ENCODE results near the gene C19orf47.
A peak's percentile ranks its signal among the peaks of the same experiment; 100 is the strongest.

Gene C19orf47

DNA sequence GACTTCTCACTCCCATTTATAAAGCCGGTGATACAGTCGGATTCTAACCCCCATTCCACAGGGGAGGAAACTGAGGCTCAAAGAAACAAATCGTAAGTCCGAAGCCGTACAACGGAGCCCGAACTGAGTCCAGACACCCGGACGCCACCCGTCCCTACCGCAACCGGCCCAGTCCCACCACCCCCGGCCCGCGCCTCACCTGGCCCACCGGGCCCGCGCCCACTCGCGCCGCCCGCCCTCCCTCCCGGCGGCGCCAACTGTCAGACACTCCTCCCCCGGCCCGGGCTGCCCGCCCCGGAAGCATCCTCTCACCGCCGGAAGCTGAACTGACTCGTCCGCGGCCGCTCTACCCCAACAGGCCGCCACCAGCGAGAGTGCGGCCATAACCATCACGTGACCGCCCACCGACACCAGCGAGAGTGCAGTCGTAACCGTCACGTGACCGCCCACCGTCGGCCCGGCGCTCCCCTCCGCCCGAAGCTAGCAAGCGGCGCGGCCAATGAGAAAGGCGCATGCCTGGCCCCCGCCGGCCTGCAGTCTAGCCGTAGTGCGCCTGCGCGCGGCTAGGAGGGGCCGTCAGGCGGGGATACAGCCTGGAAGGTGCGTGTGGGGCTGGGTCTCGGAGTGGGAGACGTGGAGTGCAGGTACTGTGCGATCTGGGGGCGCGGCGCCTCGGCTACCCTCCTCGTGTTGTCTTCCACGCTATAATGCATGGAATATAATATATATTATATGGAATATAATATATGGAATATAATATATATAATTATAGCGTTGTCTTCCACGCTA lies at the start of gene C19orf47, which contains the start of gene PLD3:
TSS of gene C19orf47 (minus strand) at position 273 of the 789 bp plus-strand sequence. CDS start 6,540 bp downstream, outside the sequence.
TSS of gene PLD3 (plus strand) at position 571 of the 789 bp plus-strand sequence. CDS start 17,789 bp downstream, outside the sequence.
- DNase-seq = peak; percentile 97

GRCh38 chr19:40397568-40397906 lies 49.3 kb upstream of the C19orf47 start:
- DNase-seq = no peak

DNA sequence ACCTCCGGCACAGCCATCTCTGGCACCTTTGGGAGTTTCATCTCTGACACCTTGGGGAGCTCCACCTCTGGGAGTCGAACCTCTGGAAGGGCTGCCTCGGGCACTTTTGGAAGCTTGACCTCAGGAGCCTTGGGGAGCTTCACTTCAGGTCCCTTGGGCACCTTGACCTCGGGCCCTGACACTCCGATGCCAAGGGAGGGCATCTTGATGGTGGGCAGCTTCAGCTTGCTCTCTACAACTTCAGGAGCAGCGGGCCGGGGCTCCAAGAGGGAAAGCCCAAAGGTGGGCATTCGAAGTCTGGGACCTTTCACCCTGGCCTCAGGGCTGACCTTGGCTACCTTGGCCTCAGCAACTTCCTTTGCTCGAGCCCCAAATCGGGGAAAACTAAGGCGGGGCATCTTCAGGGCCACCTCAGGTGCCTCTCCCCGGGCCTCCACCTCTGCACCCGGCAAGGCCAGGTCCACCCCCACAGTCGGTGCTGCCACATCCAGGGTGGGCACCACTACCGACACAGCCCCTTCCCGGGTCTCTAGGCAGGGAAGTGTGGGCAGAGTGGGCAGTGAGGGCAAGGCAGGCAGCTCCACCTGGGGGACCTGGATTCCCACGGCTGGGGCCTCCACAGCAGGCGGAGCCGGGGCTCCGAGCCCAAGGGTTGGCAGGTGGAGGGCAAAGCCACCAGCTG lies 48.8 kb upstream of the C19orf47 start:
- no peak for DNase-seq

GRCh38 chr19:40395956-40396355 lies 47.8 kb upstream of the C19orf47 start:
- DNase-seq = no peak

GRCh38 chr19:40394816-40395210 lies 46.6 kb upstream of the C19orf47 start:
- no peak for DNase-seq

DNA sequence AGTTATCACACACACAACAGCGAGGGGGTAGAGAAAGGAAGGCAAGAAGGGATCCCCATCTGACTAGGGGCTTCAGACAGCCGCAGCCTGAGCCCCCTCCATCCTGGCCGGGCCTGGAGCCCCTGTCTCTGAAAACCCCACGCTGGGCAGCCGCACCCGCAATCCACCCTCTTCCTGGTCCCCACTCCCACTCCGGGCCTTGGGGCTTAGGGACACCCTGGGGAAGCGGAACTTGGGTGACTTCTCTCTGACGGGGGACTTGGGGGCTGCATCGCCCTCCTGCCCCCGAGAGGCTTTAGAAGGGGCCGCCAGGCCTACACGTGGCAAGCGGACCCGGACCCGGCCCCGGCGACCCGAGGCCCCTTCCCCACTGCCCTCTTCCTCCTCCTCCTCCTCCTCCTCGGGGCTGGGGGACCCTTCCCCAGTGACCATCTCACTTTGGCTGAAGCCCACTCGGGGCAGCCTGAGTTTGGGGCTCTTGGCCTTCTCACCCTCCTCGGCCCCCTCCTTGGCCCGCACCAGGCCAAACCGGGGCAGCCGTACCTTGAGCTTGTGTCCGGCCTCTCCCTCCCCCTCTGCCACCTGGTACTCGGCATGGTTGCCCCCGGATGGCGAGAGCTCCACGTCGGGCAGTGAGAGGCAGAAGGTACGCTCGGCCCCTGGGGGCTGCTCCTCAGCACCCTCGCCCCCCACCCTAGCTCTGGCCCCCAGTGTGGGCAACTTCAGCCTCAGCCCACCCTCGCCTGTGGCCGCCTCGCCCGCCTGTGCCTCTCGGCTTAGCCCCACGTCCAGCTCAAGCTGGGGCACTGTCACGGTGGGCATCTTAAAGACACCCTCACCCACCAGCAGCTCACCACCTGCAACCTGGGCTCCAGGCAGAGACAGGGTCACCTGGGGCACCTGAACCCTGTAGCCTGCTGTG lies 46.0 kb upstream of the C19orf47 start:
- no peak for DNase-seq

GRCh38 chr19:40392894-40393517 lies 44.8 kb upstream of the C19orf47 start:
- DNase-seq = no peak

DNA sequence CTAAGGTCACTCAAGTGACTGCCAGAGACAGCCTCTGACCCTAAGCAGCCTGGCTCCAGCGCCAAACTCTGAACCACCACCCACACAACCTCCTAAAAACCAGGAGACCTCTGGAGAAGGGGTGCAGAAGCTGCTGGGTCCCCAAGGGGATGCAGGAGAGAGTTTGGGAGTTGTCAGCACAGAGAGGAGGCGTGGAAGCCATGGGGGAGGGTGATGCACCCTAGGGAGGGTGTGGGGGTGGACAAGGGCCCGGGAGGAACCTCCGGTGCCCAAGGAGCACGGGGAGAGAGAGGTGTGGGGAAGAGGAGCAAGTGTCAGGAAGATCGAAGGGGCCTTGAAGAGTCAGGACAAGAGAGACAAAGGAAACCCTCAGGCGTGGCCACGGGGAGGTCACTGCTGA lies 43.9 kb upstream of the C19orf47 start:
- no peak for DNase-seq

- no peak for DNase-seq
Measured at GRCh38 chr19:40390084-40390742, 42.0 kb upstream of the C19orf47 start, which contains the start of gene HIPK4. TSS of gene HIPK4 (minus strand) at chr19:40390181. CDS start at chr19:40389902, 279 bp downstream.

DNA sequence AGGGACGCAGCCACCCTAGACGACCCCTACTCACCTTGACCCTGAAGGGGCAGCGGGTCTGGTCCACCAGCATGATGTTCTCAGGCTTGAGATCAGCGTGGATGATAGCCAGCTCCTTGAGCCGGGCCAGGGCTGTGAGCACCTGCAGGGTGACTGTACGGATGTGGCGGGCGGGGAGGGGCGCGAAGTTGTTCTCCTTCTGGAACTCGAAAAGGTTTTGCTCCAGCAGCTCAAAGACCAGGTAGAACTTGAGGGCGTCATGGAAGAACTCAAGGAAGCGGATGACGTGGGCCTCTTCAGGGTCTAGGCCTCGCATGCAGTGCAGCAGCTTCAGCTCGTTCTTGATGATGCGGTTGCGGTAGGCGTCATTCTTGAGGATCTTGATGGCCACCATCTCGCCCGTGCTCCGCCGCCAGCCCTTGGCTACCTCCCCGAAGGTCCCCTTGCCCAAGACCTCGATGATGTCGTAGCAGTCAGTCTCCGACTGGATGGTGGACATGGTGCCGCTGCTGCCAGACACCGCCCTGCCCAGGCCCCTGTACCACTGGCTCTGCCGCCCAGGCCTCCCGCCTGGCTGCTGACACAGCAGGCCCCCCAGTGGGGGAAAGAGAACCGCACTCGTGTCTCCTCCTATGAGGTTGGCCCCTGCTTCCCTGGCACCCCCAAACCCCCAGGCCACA lies 41.3 kb upstream of the C19orf47 start:
- DNase-seq = no peak

GRCh38 chr19:40388481-40388880 lies 40.3 kb upstream of the C19orf47 start:
- DNase-seq = no peak

GRCh38 chr19:40387155-40387554 lies 39.0 kb upstream of the C19orf47 start:
- no peak for DNase-seq

- no peak for DNase-seq
Measured at GRCh38 chr19:40383668-40384248, 35.6 kb upstream of the C19orf47 start.

GRCh38 chr19:40381321-40381720 lies 33.1 kb upstream of the C19orf47 start:
- DNase-seq = no peak

DNA sequence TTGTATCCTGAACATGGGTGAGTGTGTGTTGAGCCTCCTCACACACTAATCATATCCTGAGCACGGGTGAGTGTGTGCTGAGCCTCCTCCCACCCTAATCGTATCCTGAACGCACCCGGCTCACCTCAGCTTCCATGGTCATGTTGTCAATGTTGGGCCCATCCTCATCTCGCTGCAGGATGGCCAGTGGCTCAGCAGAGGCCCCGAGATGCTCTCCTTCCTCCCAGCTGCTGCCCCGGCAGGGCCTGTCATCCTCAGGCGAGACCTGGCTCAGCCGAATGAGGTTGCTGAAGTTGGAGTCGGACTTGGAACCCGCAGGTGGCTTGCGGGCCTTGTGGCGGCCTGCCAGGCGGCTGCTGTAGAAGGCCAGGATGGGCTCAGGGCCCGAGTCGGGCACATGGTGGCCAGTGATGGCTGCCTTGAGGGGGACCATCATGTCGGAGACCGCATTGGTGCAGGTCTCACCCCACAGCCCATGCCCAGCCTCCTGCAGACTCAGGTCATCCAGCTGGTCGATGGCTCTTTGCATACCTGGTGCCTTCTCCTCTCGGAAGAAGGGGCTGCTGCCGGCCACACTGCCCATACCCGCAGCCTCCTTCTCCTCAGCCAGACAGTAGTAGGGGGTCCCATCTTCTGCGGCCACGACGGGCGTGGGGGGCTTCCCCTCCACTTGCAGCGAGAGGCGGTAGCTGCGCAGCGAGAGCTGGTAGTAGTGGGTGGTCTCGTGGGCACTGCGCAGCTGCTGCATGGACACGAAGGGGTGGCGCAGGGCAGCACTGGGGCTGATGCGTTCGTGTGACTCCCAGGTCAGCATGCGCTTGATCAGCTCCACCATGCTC lies 32.2 kb upstream of the C19orf47 start:
- DNase-seq = no peak

- no peak for DNase-seq
Measured at GRCh38 chr19:40379446-40380198, 31.4 kb upstream of the C19orf47 start.

- DNase-seq = no peak
Measured at GRCh38 chr19:40378509-40378908, 30.3 kb upstream of the C19orf47 start.

DNA sequence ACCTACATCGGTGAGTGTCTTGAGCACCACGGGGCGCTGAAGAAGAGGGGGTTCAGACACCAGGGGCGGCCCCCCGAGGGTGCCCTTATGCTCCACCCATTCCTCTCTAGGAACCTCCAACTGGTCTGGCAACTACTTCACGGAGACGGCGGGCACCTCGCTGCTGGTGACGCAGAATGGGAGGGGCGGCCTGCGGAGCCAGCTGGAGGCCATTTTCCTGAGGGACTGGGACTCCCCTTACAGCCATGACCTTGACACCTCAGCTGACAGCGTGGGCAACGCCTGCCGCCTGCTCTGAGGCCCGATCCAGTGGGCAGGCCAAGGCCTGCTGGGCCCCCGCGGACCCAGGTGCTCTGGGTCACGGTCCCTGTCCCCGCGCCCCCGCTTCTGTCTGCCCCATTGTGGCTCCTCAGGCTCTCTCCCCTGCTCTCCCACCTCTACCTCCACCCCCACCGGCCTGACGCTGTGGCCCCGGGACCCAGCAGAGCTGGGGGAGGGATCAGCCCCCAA lies 29.7 kb upstream of the C19orf47 start:
- DNase-seq = no peak

DNA sequence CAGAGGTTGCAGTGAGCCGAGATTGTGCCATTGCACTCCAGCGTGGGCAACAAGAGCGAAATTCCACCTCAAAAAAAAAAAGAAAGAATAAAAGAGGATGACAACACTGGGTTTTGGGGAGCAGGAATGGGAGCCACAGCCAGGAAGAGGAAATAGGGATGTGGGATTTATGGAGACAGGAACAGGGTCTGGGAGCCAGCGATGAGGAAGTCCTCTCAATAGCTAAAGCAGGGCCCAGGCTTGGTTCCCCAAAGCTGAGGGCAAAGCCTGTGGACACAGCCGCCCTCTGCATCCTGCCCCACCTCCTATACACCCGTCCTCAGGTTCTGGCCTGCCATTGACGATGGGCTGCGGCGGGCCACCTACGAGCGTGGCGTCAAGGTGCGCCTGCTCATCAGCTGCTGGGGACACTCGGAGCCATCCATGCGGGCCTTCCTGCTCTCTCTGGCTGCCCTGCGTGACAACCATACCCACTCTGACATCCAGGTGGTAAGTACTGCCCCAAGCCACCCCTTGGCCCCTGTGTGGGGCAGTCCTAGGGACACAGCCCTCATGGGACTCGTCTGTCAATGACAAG lies 28.2 kb upstream of the C19orf47 start:
- no peak for DNase-seq

All from NCI-H2107 (cell line).